Measurements from ENCODE around the gene PBOV1.

PBOV1 gene

GRCh38 chr6:138194287-138194686 lies 24.0 kb downstream of the PBOV1 start:
- H3K79me2 ChIP-seq (ENCODE audit: insufficient read depth, low read length) = no peaks in the 10 kb centered on the region
- no peak overlapping the region for H3K27ac ChIP-seq (ENCODE audit: low read depth, low read length)
- no peaks in the 10 kb centered on the region for H3K27me3 ChIP-seq (ENCODE audit: low read length)
- H3K9me2 ChIP-seq (replicated peaks; ENCODE audit: insufficient read depth, low read length) = no peaks in the 10 kb centered on the region
- no peak overlapping the region for H3K9ac ChIP-seq (ENCODE audit: low read length)
- no peaks in the 10 kb centered on the region for H3K9me3 ChIP-seq (ENCODE audit: insufficient read depth, low read length)
- no peak overlapping the region for H3K4me3 ChIP-seq (ENCODE audit: insufficient read depth, low read length, poor library complexity, severe bottlenecking)
- no peaks in the 10 kb centered on the region for H4K20me1 ChIP-seq (ENCODE audit: low read depth, low read length)
- TF ChIP-seq EZH2phosphoT487 (conservative IDR thresholded peaks at IDR 0.05; ENCODE audit: low read length) = no peak
- TF ChIP-seq CTCF (IDR thresholded peaks at IDR 0.05; ENCODE audit: insufficient read depth, low read length, poor library complexity, severe bottlenecking) = no peak
- H3K36me3 ChIP-seq (ENCODE audit: low read length) = no peaks in the 10 kb centered on the region
- no peaks in the 10 kb centered on the region for H3F3A ChIP-seq (ENCODE audit: insufficient read depth)
- H2AFZ ChIP-seq (ENCODE audit: low read depth, low read length, severe bottlenecking) = no peak overlapping the region
- no peak overlapping the region for H3K4me2 ChIP-seq (ENCODE audit: low read depth, low read length, poor library complexity, severe bottlenecking)

GRCh38 chr6:138188278-138188941 lies 29.9 kb downstream of the PBOV1 start:
- Histone ChIP-seq H3K4me3 (ENCODE audit: insufficient read depth, low read length, poor library complexity, severe bottlenecking) (no peak overlapping the region), H3K36me3 (ENCODE audit: low read length) (no peaks in the 10 kb centered on the region), H3F3A (ENCODE audit: insufficient read depth) (no peaks in the 10 kb centered on the region), H2AFZ (ENCODE audit: low read depth, low read length, severe bottlenecking) (no peak overlapping the region), H3K9me2 (replicated peaks; ENCODE audit: insufficient read depth, low read length) (no peaks in the 10 kb centered on the region), H3K27me3 (ENCODE audit: low read length) (no peaks in the 10 kb centered on the region), H3K27ac (ENCODE audit: low read depth, low read length) (no peak overlapping the region), H3K9ac (ENCODE audit: low read length) (no peak overlapping the region), H3K79me2 (ENCODE audit: insufficient read depth, low read length) (no peaks in the 10 kb centered on the region), H4K20me1 (ENCODE audit: low read depth, low read length) (no peaks in the 10 kb centered on the region), H3K9me3 (ENCODE audit: insufficient read depth, low read length) (no peaks in the 10 kb centered on the region), H3K4me2 (ENCODE audit: low read depth, low read length, poor library complexity, severe bottlenecking) (no peak overlapping the region)
- no peak for TF ChIP-seq EZH2phosphoT487 (conservative IDR thresholded peaks at IDR 0.05; ENCODE audit: low read length)
- no peak for TF ChIP-seq CTCF (IDR thresholded peaks at IDR 0.05; ENCODE audit: insufficient read depth, low read length, poor library complexity, severe bottlenecking)

- Histone ChIP-seq H3K27me3 (ENCODE audit: low read length) (no peaks in the 10 kb centered on the region), H3K9me3 (ENCODE audit: insufficient read depth, low read length) (no peaks in the 10 kb centered on the region), H3K27ac (ENCODE audit: low read depth, low read length) (no peak overlapping the region), H3K4me2 (ENCODE audit: low read depth, low read length, poor library complexity, severe bottlenecking) (no peak overlapping the region), H3K9ac (ENCODE audit: low read length) (no peak overlapping the region), H3F3A (ENCODE audit: insufficient read depth) (no peaks in the 10 kb centered on the region), H2AFZ (ENCODE audit: low read depth, low read length, severe bottlenecking) (no peak overlapping the region), H3K4me3 (ENCODE audit: insufficient read depth, low read length, poor library complexity, severe bottlenecking) (no peak overlapping the region), H4K20me1 (ENCODE audit: low read depth, low read length) (no peaks in the 10 kb centered on the region), H3K79me2 (ENCODE audit: insufficient read depth, low read length) (no peaks in the 10 kb centered on the region), H3K36me3 (ENCODE audit: low read length) (no peaks in the 10 kb centered on the region), H3K9me2 (replicated peaks; ENCODE audit: insufficient read depth, low read length) (no peaks in the 10 kb centered on the region)
- TF ChIP-seq EZH2phosphoT487 (conservative IDR thresholded peaks at IDR 0.05; ENCODE audit: low read length) (no peak), CTCF (IDR thresholded peaks at IDR 0.05; ENCODE audit: insufficient read depth, low read length, poor library complexity, severe bottlenecking) (no peak)
Measured at GRCh38 chr6:138187156-138187555, 31.1 kb downstream of the PBOV1 start.
